Measurements from ENCODE around the gene MEGF11. TPM values are rescaled to one million over a fixed set of nuclear protein-coding genes. Genes with fewer than 3 reads are reported as not detected.

MEGF11 gene
- total RNA-seq, 2 donors from 2014 or later = not detected

GRCh38 chr15:66138892-66139590 lies 114.5 kb downstream of the MEGF11 start:
- DNase-seq (ENCODE audit: low spot score) = no peak
- Histone ChIP-seq H3K27ac (no peak overlapping the region), H3K4me3 (no peak overlapping the region), H3K27me3 (replicated peaks; ENCODE audit: insufficient read depth) (no peaks in the 10 kb centered on the region), H3K4me1 (replicated peaks) (no peaks in the 10 kb centered on the region), H3K36me3 (no peaks in the 10 kb centered on the region), H3K9me3 (no peaks in the 10 kb centered on the region)
- TF ChIP-seq POLR2AphosphoS5 (IDR thresholded peaks at IDR 0.05) (no peak), POLR2A (IDR thresholded peaks at IDR 0.05) (no peak), CTCF (IDR thresholded peaks at IDR 0.05) (no peak)
- WGBS = 54% methylated on average over 3 of the region's 3 CpGs
- intact Hi-C loops (cut with DNase I) = no loop called here

- Histone ChIP-seq H3K4me3 (no peak overlapping the region), H3K27ac (no peak overlapping the region), H3K4me1 (replicated peaks) (no peaks in the 10 kb centered on the region), H3K36me3 (no peaks in the 10 kb centered on the region), H3K27me3 (replicated peaks; ENCODE audit: insufficient read depth) (no peaks in the 10 kb centered on the region), H3K9me3 (no peaks in the 10 kb centered on the region)
- TF ChIP-seq CTCF (IDR thresholded peaks at IDR 0.05) = no peak
- no peak for TF ChIP-seq POLR2A (IDR thresholded peaks at IDR 0.05)
- no peak for TF ChIP-seq POLR2AphosphoS5 (IDR thresholded peaks at IDR 0.05)
- intact Hi-C loops (cut with DNase I) = no loop called here
- 75% methylated on average over 10 of the region's 10 CpGs for WGBS
- no peak for DNase-seq (ENCODE audit: low spot score)
These were observed 115.3 kb downstream of the MEGF11 start for GRCh38 chr15:66138096-66138783.

GRCh38 chr15:66136948-66137347 lies 116.6 kb downstream of the MEGF11 start:
- DNase-seq (ENCODE audit: low spot score) = no peak
- Histone ChIP-seq H3K27ac (no peak overlapping the region), H3K9me3 (no peaks in the 10 kb centered on the region), H3K36me3 (no peaks in the 10 kb centered on the region), H3K4me1 (replicated peaks) (no peaks in the 10 kb centered on the region), H3K27me3 (replicated peaks; ENCODE audit: insufficient read depth) (no peaks in the 10 kb centered on the region), H3K4me3 (no peak overlapping the region)
- 72% methylated on average over 2 of the region's 2 CpGs for WGBS
- intact Hi-C loops (cut with DNase I) = no loop called here
- no peak for TF ChIP-seq POLR2AphosphoS5 (IDR thresholded peaks at IDR 0.05)
- no peak for TF ChIP-seq POLR2A (IDR thresholded peaks at IDR 0.05)
- TF ChIP-seq CTCF (IDR thresholded peaks at IDR 0.05) = no peak

GRCh38 chr15:66135664-66136063 lies 117.9 kb downstream of the MEGF11 start:
- Histone ChIP-seq H3K9me3 (no peaks in the 10 kb centered on the region), H3K4me1 (replicated peaks) (no peaks in the 10 kb centered on the region), H3K4me3 (no peak overlapping the region), H3K36me3 (no peaks in the 10 kb centered on the region), H3K27me3 (replicated peaks; ENCODE audit: insufficient read depth) (no peaks in the 10 kb centered on the region), H3K27ac (no peak overlapping the region)
- TF ChIP-seq POLR2AphosphoS5 (IDR thresholded peaks at IDR 0.05) (no peak), POLR2A (IDR thresholded peaks at IDR 0.05) (no peak), CTCF (IDR thresholded peaks at IDR 0.05) (no peak)
- DNase-seq (ENCODE audit: low spot score) = no peak
- 100% methylated on average over 1 of the region's 1 CpG for WGBS
- intact Hi-C loops (cut with DNase I) = no loop called here

GRCh38 chr15:66134284-66134683 lies 119.3 kb downstream of the MEGF11 start:
- DNase-seq (ENCODE audit: low spot score) = no peak

More at GRCh38 chr15:66134284-66134683, 119.3 kb downstream of the MEGF11 start:
- intact Hi-C loops (cut with DNase I) = no loop called here
- Histone ChIP-seq H3K4me1 (replicated peaks) (no peaks in the 10 kb centered on the region), H3K27me3 (replicated peaks; ENCODE audit: insufficient read depth) (peaks cover 2% of the 10 kb centered on the region), H3K36me3 (no peaks in the 10 kb centered on the region), H3K4me3 (no peak overlapping the region), H3K9me3 (no peaks in the 10 kb centered on the region), H3K27ac (no peak overlapping the region)
- TF ChIP-seq POLR2AphosphoS5 (IDR thresholded peaks at IDR 0.05) (no peak), CTCF (IDR thresholded peaks at IDR 0.05) (no peak), POLR2A (IDR thresholded peaks at IDR 0.05) (no peak)
- WGBS = 91% methylated on average over 3 of the region's 3 CpGs
